Thymus (tissue), 11 donors: Measurements from ENCODE around the gene NHLRC2. TPM values are rescaled to one million over a fixed set of nuclear protein-coding genes. Genes with fewer than 3 reads are reported as not detected.
"Not testable (repeated sequence)": the region's sequence is repeated elsewhere in the genome, so short reads cannot be mapped to it uniquely, and the experiment has no call there.

Source experiments
- DNase-seq, 9 donors: peaks; one replicate each; pipeline ENCODE4 v3.0.0-alpha.2; 2013; ENCODE audit warnings: low spot score in 9 of 9, low read depth in 6 of 9, missing footprints in 1 of 9
- H3K27ac ChIP-seq, 2 donors: one replicate each; pipeline ENCODE4 v1.5.1; 2013; ENCODE audit warnings: control low read depth in 1 of 2, low read depth in 1 of 2, low read length in 1 of 2, mild to moderate bottlenecking in 1 of 2, moderate library complexity in 1 of 2
- H3K27me3 ChIP-seq, 2 donors: one replicate each; pipeline ENCODE4 v1.5.1; 2013; ENCODE audit warnings: low read length in 1 of 2; ENCODE audit not compliant: control insufficient read depth in 2 of 2, insufficient read depth in 1 of 2
- H3K36me3 ChIP-seq, 2 donors: one replicate each; pipeline ENCODE4 v1.5.1; 2013; ENCODE audit warnings: low read length in 1 of 2, mild to moderate bottlenecking in 1 of 2, moderate library complexity in 1 of 2; ENCODE audit not compliant: control insufficient read depth in 2 of 2, insufficient read depth in 2 of 2
- H3K4me1 ChIP-seq, 2 donors: one replicate each; pipeline ENCODE4 v1.5.1; 2013; ENCODE audit warnings: low read length in 2 of 2; ENCODE audit not compliant: control insufficient read depth in 2 of 2, insufficient read depth in 2 of 2
- H3K4me3 ChIP-seq, 2 donors: one replicate each; pipeline ENCODE4 v1.5.1; 2013; ENCODE audit warnings: low read length in 2 of 2, control low read depth in 1 of 2, mild to moderate bottlenecking in 1 of 2
- H3K9me3 ChIP-seq, 2 donors: one replicate each; pipeline ENCODE4 v1.5.1; 2013; ENCODE audit warnings: low read length in 1 of 2, mild to moderate bottlenecking in 1 of 2; ENCODE audit not compliant: control insufficient read depth in 2 of 2, insufficient read depth in 1 of 2
- WGBS: extraction: QIAGEN DNeasy Blood & Tissue Kit; methylation state at CpG from one replicate; pipeline ENCODE4 v1.1.7; 2013; 5-methylcytosine and 5-hydroxymethylcytosine counted together
- polyA plus RNA-seq: library from polyadenylated mRNA; stranded (reverse); fragments of 200-250 nt; gene quantifications from one replicate; pipeline ENCODE4 v1.2.3, GENCODE V29; 2013
- total RNA-seq: library from RNA; stranded (reverse); fragments of 120-200 nt; gene quantifications from one replicate; pipeline ENCODE4 v1.2.4, GENCODE V29; 2013
- donor health status: healthy.

Gene NHLRC2
- total and polyA plus RNA-seq, 2 donors = 6.2 to 7.6 TPM

GRCh38 chr10:113823389-113823788, 31.1 kb upstream of the NHLRC2 start:
- 85% methylated on average over 4 of the region's 4 CpGs for WGBS

DNA sequence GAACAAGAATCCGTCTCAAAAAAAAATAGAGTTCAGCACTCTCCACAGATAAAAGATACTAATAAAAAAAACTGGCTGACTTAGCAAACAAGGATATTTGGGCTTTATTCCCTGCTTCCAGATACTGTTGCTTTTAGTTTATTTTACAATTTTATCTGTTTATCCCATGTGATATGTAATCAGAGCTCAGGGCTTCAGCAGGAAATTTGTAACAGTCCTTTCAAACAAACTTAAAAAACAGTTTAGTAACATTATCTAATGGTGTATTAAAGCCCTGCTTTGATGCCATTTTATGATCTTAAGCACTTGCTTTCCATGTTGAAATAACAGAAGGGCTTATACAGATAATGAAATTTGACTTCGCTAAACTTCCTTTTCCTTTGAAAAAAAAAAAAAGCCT, 28.7 kb upstream of the NHLRC2 start:
- 97% methylated on average over 2 of the region's 2 CpGs for WGBS

More at GRCh38 chr10:113823389-113823788, 31.1 kb upstream of the NHLRC2 start:
- DNase-seq = no peak
- Histone ChIP-seq H3K36me3 (no peaks in the 10 kb centered on the region), H3K27ac (no peak overlapping the region), H3K4me1 (no peaks in the 10 kb centered on the region), H3K9me3 (no peaks in the 10 kb centered on the region), H3K4me3 (no peak overlapping the region), H3K27me3 (no peaks in the 10 kb centered on the region)

GRCh38 chr10:113828567-113828966, 25.9 kb upstream of the NHLRC2 start:
- WGBS = 95% methylated on average over 10 of the region's 10 CpGs
- not testable (repeated sequence) for H3K27me3 ChIP-seq, DNase-seq, H3K4me3 ChIP-seq, H3K36me3 ChIP-seq, H3K9me3 ChIP-seq, H3K27ac ChIP-seq, H3K4me1 ChIP-seq

More for the DNA sequence above, 28.7 kb upstream of the NHLRC2 start:
- Histone ChIP-seq H3K36me3 (no peaks in the 10 kb centered on the region), H3K27ac (no peak overlapping the region), H3K4me1 (no peaks in the 10 kb centered on the region), H3K9me3 (no peaks in the 10 kb centered on the region), H3K4me3 (no peak overlapping the region), H3K27me3 (no peaks in the 10 kb centered on the region)
- no peak for DNase-seq

DNA sequence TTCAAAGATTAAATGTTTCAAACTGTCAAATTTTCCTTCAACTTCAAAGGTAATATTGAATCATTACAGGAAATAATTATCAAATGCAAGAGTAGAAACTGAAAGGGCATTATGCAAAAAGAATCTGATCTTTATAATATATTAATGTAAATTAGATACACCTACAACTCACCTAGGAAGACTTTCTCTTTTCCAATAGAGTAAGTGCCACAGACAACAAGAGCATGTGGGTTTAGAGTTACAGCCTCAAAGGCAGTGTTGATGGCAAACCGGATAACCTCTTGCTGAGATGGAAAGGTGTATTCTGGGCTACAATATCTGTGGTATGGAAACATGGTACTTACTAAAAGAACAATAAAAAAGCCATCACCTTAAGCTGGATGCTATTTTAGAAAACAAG, 12.3 kb upstream of the NHLRC2 start:
- H3K27me3 ChIP-seq = no peaks in the 10 kb centered on the region
- peaks cover 0 to 4% of the 10 kb centered on the region in 2 donors for H3K36me3 ChIP-seq
- H3K4me1 ChIP-seq = no peaks in the 10 kb centered on the region
- DNase-seq = no peak
- H3K27ac ChIP-seq = no peak overlapping the region
- no peaks in the 10 kb centered on the region for H3K9me3 ChIP-seq
- WGBS = 90% methylated on average over 1 of the region's 1 CpG
- H3K4me3 ChIP-seq = no peak overlapping the region

DNA sequence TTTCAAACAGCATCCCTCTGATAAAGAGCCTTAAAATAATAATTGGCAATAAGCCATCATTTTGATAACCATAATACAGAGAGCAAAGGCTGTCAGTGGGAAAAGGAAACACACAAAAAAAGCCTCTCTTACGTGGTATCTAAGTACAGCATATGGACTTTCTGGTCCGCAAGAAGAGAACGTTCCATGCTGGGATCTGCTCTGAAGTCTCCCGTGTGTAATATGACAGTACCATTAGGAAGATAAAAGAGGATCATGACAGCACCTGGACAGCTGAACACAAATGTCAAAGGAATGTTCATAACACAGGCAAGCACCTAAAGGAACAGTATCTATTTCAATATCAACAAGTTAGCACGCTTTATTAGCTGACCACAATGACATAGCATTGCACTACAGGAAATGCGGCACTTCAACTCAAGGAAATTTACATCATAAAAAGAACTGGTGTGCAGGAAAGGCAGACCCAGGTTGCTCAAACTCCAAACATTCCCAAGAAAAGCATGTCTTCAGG, 10.4 kb upstream of the NHLRC2 start:
- Histone ChIP-seq H3K4me3 (no peak overlapping the region), H3K36me3 (peaks cover 0 to 2% of the 10 kb centered on the region in 2 donors), H3K9me3 (no peaks in the 10 kb centered on the region), H3K27ac (no peak overlapping the region), H3K4me1 (no peaks in the 10 kb centered on the region), H3K27me3 (no peaks in the 10 kb centered on the region)
- WGBS = 34% methylated on average over 6 of the region's 6 CpGs
- no peak for DNase-seq

DNA sequence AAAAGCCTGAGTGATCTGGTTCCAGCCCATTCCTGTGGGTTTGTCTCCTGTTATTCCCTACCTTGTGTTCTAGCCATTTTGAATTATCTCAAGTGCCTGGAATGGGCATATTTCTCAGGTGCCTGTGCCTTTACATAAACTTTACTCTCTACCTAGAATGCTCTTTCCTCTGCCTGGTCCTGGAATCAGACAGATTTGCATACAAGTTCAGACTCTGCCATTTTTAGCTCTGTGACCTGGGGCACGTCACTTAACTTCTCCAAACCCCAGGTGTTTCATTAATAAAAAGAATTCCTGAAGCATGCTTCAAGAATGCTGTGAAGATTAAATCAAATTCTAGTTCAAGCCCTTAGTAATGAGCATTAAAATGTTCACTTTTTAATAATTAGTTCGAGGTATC, 8.4 kb upstream of the NHLRC2 start:
- Histone ChIP-seq H3K4me3 (no peak overlapping the region), H3K9me3 (no peaks in the 10 kb centered on the region), H3K27me3 (no peaks in the 10 kb centered on the region), H3K36me3 (peaks cover 0 to 2% of the 10 kb centered on the region in 2 donors), H3K4me1 (no peaks in the 10 kb centered on the region), H3K27ac (no peak overlapping the region)
- WGBS = 98% methylated on average over 2 of the region's 2 CpGs
- DNase-seq = no peak

- no peak for DNase-seq
- no peak overlapping the region for H3K27ac ChIP-seq
- no peaks in the 10 kb centered on the region for H3K9me3 ChIP-seq
- H3K36me3 ChIP-seq = peaks cover 0 to 2% of the 10 kb centered on the region in 2 donors
- H3K27me3 ChIP-seq = no peaks in the 10 kb centered on the region
- H3K4me3 ChIP-seq = no peak overlapping the region
- WGBS = 97% methylated on average over 5 of the region's 5 CpGs
- H3K4me1 ChIP-seq = peaks cover 0 to 9% of the 10 kb centered on the region in 2 donors
These were observed 5.2 kb upstream of the NHLRC2 start for GRCh38 chr10:113849140-113849803.

DNA sequence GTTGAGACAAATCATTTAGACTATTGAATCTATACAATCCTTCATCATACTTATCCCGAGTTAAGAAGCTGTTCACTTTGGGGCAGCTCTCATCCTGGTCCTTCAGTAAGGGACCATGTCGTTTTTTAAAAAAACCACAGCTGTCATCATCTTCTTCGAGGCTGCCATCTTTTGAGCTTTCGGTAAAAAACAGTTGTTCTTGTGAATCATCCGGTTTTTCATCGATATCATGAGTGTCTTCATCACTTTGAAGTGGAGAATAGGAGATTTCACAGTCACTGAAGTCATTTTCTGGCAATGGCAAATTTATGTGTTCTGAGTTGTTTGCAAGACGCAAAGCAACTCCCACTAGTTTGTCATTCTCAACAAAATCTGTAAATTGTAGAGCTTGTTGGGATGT, 4.5 kb upstream of the NHLRC2 start:
- no peak for DNase-seq
- Histone ChIP-seq H3K9me3 (no peaks in the 10 kb centered on the region), H3K4me1 (peaks cover 0 to 9% of the 10 kb centered on the region in 2 donors), H3K27ac (no peak overlapping the region), H3K36me3 (peaks cover 0 to 2% of the 10 kb centered on the region in 2 donors), H3K4me3 (no peak overlapping the region), H3K27me3 (no peaks in the 10 kb centered on the region)
- 97% methylated on average over 7 of the region's 7 CpGs for WGBS

GRCh38 chr10:113853578-113854012, 866 bp upstream of the NHLRC2 start:
- Histone ChIP-seq H3K4me3 (peak overlapping the region; percentile 72 to 79), H3K4me1 (peaks cover 7 to 16% of the 10 kb centered on the region in 2 donors), H3K27me3 (no peaks in the 10 kb centered on the region), H3K36me3 (no peaks in the 10 kb centered on the region), H3K27ac (peak overlapping the region; percentile 81 to 89), H3K9me3 (no peaks in the 10 kb centered on the region)
- 33% methylated on average over 10 of the region's 10 CpGs for WGBS
- peak in 1 of 9 donors; percentile 9 for DNase-seq
